Heart left ventricle (tissue), 13 donors: ENCODE measurements around the gene IDH2.

Experiments used
- CTCF ChIP-seq, 12 donors: fragments of 200-600 bp; sonication (generic) in 4 of 12; IDR thresholded peaks; one replicate each; pipeline versions ENCODE4 v1.5.0 to v1.8.0; 2018 to 2022; ENCODE audit warnings: antibody characterized with exemption in 12 of 12, mild to moderate bottlenecking in 5 of 12
- POLR2A ChIP-seq, 2 donors: fragments of 450-650 bp; IDR thresholded peaks; one replicate each; pipeline ENCODE4 v1.6.1; 2017; ENCODE audit warnings: antibody characterized with exemption in 2 of 2, mild to moderate bottlenecking in 2 of 2, moderate library complexity in 2 of 2
- donor health status: ischemic (EF 13 %, LVEDD 7.1; RV severe dilation, severe dysfunction).
- donor health status: DM: no; HTN: yes; CAD: no.
- donor health status: DM: no; HTN: no; CAD: no.
- donor health status: ischemic (EF 25% LVEDD 6.9; RV normal size, moderate dysfunction).
- donor health status: ischemic (EF 25% LVEDD 5.7; RV mildly dilated, moderate dysfunction).
- donor health status: ischemic (EF 35%, LVEDD 5.7; RV mildly dilated, moderate dysfunction).
- donor health status: nonischemic (EF 11% LVEDD 7.7; RV severe dilation, severe dysfunction).
- donor health status: DM: yes; HTN: yes; CAD: no.
- donor health status: PGD.
- donor health status: ischemic (EF 29% LVEDD 5.4; RV normal size, mild dysfunction).
- donor health status: nonischemic (EF 23%, LVEDD 6.1; RV moderate dilation, normal function).

GRCh38 chr15:90090226-90090848, 11.9 kb downstream of the IDH2 start:
- TF ChIP-seq POLR2A (IDR thresholded peaks at IDR 0.05) = no peak
- TF ChIP-seq CTCF (IDR thresholded peaks at IDR 0.05) = no peak
